ENCODE results near the gene VN1R2.
"Not testable (repeated sequence)": the region's sequence is repeated elsewhere in the genome, so short reads cannot be mapped to it uniquely, and the experiment has no call there.

Gene VN1R2

DNA sequence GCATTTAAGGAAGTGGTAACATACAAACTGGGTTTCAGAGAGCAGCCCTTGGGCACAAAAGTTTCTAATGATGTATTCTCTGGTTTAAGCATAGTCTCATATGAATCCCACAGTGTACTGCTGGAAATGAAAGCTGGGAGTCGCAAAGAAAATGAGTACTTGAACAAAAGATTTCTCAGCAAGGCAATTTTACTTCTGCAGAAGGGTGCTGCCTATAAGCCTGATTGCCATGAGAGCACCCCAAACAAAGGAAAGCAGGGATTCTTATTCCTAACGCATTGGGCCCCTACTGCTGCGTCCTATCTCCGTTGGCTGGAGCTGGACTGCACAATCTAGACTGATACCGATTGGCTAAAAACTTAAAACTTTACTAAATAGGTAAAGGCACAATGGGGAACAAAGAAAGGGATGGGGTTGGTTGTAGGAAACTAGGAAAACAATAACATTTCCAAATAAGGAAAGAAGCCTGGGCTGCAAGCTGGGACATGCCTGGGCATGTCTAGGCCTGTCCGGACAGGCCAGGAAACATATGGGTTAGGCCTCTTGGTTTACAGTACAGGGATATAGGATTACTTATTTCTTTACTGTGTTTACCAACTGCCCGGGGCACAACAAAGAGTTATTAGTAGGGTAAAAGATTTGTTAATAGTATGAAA, 36.8 kb downstream of the VN1R2 start:
- TF ChIP-seq, protein P1, sequence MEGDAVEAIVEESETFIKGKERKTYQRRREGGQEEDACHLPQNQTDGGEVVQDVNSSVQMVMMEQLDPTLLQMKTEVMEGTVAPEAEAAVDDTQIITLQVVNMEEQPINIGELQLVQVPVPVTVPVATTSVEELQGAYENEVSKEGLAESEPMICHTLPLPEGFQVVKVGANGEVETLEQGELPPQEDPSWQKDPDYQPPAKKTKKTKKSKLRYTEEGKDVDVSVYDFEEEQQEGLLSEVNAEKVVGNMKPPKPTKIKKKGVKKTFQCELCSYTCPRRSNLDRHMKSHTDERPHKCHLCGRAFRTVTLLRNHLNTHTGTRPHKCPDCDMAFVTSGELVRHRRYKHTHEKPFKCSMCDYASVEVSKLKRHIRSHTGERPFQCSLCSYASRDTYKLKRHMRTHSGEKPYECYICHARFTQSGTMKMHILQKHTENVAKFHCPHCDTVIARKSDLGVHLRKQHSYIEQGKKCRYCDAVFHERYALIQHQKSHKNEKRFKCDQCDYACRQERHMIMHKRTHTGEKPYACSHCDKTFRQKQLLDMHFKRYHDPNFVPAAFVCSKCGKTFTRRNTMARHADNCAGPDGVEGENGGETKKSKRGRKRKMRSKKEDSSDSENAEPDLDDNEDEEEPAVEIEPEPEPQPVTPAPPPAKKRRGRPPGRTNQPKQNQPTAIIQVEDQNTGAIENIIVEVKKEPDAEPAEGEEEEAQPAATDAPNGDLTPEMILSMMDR (conservative IDR thresholded peaks at IDR 0.05; ENCODE audit: low read length): no peak
- no peak for TF ChIP-seq EZH2phosphoT487 (IDR thresholded peaks at IDR 0.05; ENCODE audit: borderline replicate concordance)
- Histone ChIP-seq H3K27me3 (ENCODE audit: insufficient read depth, low read length, poor library complexity, severe bottlenecking) (no peaks in the 10 kb centered on the region), H3F3A (ENCODE audit: low read depth) (no peaks in the 10 kb centered on the region), H3K4me1 (ENCODE audit: insufficient read depth, low read length, poor library complexity, severe bottlenecking) (no peaks in the 10 kb centered on the region), H3K79me2 (ENCODE audit: insufficient read depth, low read length) (no peaks in the 10 kb centered on the region), H2AFZ (ENCODE audit: low read length) (no peak overlapping the region), H3K36me3 (ENCODE audit: insufficient read depth, low read length) (no peaks in the 10 kb centered on the region), H3K9me2 (replicated peaks; ENCODE audit: low read depth, low read length) (no peaks in the 10 kb centered on the region), H3K9ac (ENCODE audit: low read depth, low read length, poor library complexity, severe bottlenecking) (no peak overlapping the region), H3K9me3 (ENCODE audit: insufficient read depth, low read depth, low read length) (peaks cover 7% of the 10 kb centered on the region; the same call in 1 of the 2 replicates), H3K4me2 (ENCODE audit: low read depth, low read length, poor library complexity, severe bottlenecking) (no peak overlapping the region), H4K20me1 (ENCODE audit: insufficient read depth, low read length, poor library complexity, severe bottlenecking) (no peaks in the 10 kb centered on the region), H3K4me3 (ENCODE audit: low read length, poor library complexity, severe bottlenecking) (no peak overlapping the region)

DNA sequence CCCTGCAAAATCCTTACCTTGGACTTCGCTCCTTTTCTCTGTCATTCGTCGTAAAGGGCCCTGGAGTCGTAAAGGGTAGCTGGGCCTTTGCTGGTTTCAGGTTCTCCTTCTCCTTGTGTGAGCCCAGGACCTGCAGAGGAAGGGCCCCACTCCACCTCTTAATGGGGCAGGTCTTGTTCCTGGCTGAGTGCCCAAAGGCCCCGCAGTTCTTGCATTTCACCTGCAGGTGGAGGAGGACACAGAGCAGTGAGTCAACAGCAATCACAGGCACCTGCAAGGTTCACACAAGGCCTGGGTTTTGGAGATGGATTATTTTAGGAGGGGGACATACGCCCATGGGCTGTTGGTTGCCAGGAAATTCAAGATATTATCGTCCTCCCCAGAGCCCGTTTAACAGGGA, 43.2 kb downstream of the VN1R2 start:
- not testable (repeated sequence) for H3K4me2 ChIP-seq (ENCODE audit: low read depth, low read length, poor library complexity, severe bottlenecking); H3K36me3 ChIP-seq (ENCODE audit: insufficient read depth, low read length); H4K20me1 ChIP-seq (ENCODE audit: insufficient read depth, low read length, poor library complexity, severe bottlenecking); H3K9me3 ChIP-seq (ENCODE audit: insufficient read depth, low read depth, low read length); H3K9ac ChIP-seq (ENCODE audit: low read depth, low read length, poor library complexity, severe bottlenecking); H3K4me3 ChIP-seq (ENCODE audit: low read length, poor library complexity, severe bottlenecking); H2AFZ ChIP-seq (ENCODE audit: low read length); H3K79me2 ChIP-seq (ENCODE audit: insufficient read depth, low read length); H3K27me3 ChIP-seq (ENCODE audit: insufficient read depth, low read length, poor library complexity, severe bottlenecking); H3K9me2 ChIP-seq (replicated peaks; ENCODE audit: low read depth, low read length); H3K4me1 ChIP-seq (ENCODE audit: insufficient read depth, low read length, poor library complexity, severe bottlenecking); H3F3A ChIP-seq (ENCODE audit: low read depth)

DNA sequence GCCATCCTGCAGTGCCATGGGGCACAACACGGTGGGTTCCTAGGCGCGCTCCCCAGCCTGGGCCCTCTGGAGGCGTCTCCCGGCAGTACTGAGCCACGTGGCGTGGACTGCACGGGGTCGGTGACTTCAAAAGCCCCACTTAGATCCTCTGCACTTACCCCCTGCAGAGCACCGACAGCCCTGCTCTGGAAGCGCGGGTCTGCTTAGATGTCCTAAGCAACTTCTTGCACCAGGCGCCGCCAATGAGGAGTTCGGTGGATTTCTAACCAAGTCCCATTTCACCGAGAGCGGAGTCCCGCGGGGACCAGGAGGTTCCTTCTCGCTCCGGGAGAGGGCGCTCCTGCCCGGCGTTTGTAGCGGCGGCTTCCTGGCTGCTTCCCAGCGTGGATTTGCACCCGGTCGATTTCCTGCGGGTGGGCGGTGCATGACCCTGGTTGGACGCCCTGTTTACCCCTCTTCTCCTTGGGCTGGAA, 50.3 kb downstream of the VN1R2 start:
- no peak overlapping the region for H3K4me2 ChIP-seq (ENCODE audit: low read depth, low read length, poor library complexity, severe bottlenecking)
- TF ChIP-seq, protein P1 (conservative IDR thresholded peaks at IDR 0.05; ENCODE audit: low read length): no peak; the same call in 1 of the 2 replicates
- TF ChIP-seq EZH2phosphoT487 (IDR thresholded peaks at IDR 0.05; ENCODE audit: borderline replicate concordance): no peak

More for the DNA sequence above, 50.3 kb downstream of the VN1R2 start:
- H3F3A ChIP-seq (ENCODE audit: low read depth): no peaks in the 10 kb centered on the region
- no peaks in the 10 kb centered on the region for H3K79me2 ChIP-seq (ENCODE audit: insufficient read depth, low read length)
- H4K20me1 ChIP-seq (ENCODE audit: insufficient read depth, low read length, poor library complexity, severe bottlenecking): no peaks in the 10 kb centered on the region
- no peaks in the 10 kb centered on the region for H3K9me3 ChIP-seq (ENCODE audit: insufficient read depth, low read depth, low read length)
- no peaks in the 10 kb centered on the region for H3K9me2 ChIP-seq (replicated peaks; ENCODE audit: low read depth, low read length)
- no peak overlapping the region for H2AFZ ChIP-seq (ENCODE audit: low read length)
- no peak overlapping the region for H3K9ac ChIP-seq (ENCODE audit: low read depth, low read length, poor library complexity, severe bottlenecking)
- no peaks in the 10 kb centered on the region for H3K36me3 ChIP-seq (ENCODE audit: insufficient read depth, low read length)
- no peaks in the 10 kb centered on the region for H3K27me3 ChIP-seq (ENCODE audit: insufficient read depth, low read length, poor library complexity, severe bottlenecking)
- H3K4me1 ChIP-seq (ENCODE audit: insufficient read depth, low read length, poor library complexity, severe bottlenecking): no peaks in the 10 kb centered on the region
- no peak overlapping the region for H3K4me3 ChIP-seq (ENCODE audit: low read length, poor library complexity, severe bottlenecking)
